ENCODE results near the gene ANKRD13C. TPM values are rescaled to one million over a fixed set of nuclear protein-coding genes. Genes with fewer than 3 reads are reported as not detected.

The ANKRD13C gene
- total RNA-seq, 1 donor from 2014 or later, result 20.9 TPM

- H3K4me1 ChIP-seq, result peaks cover 39% of the 10 kb centered on the region
- intact Hi-C loops (cut with DNase I), result no loop called here
- ATAC-seq, result peak; percentile 100
These were observed 133.0 kb downstream of the ANKRD13C start, which contains the start of gene SRSF11 for GRCh38 chr1:70221238-70222121. Gene SRSF11 (plus strand): TSS chr1:70221380. CDS start chr1:70221637, 257 bp downstream.

GRCh38 chr1:70220517-70221237, 133.8 kb downstream of the ANKRD13C start:
- peak overlapping the region; percentile 97 for H3K27ac ChIP-seq
- intact Hi-C loops (cut with DNase I), result no loop called here

More at GRCh38 chr1:70221238-70222121, 133.0 kb downstream of the ANKRD13C start, which contains the start of gene SRSF11:
- peak within 1 kb of the TSS; percentile 97 for H3K27ac ChIP-seq
- peak within 1 kb of the TSS; percentile 80 for H3K4me3 ChIP-seq
- no peaks in the 10 kb centered on the region for H3K9me3 ChIP-seq
- H3K36me3 ChIP-seq, result peaks cover 37% of the 10 kb centered on the region
- peak; percentile 99 for DNase-seq
- no peaks in the 10 kb centered on the region for H3K27me3 ChIP-seq
- no peak for TF ChIP-seq CTCF (IDR thresholded peaks at IDR 0.05)

GRCh38 chr1:70220015-70220414, 134.5 kb downstream of the ANKRD13C start:
- Histone ChIP-seq H3K27ac (no peak overlapping the region), H3K4me3 (no peak overlapping the region), H3K4me1 (peaks cover 34% of the 10 kb centered on the region), H3K9me3 (no peaks in the 10 kb centered on the region), H3K36me3 (peaks cover 33% of the 10 kb centered on the region), H3K27me3 (no peaks in the 10 kb centered on the region)
- ATAC-seq, result no peak
- TF ChIP-seq CTCF (IDR thresholded peaks at IDR 0.05), result no peak
- no peak for DNase-seq
- intact Hi-C loops (cut with DNase I), result no loop called here

More at GRCh38 chr1:70220517-70221237, 133.8 kb downstream of the ANKRD13C start:
- peaks cover 40% of the 10 kb centered on the region for H3K36me3 ChIP-seq
- TF ChIP-seq CTCF (IDR thresholded peaks at IDR 0.05), result no peak
- H3K27me3 ChIP-seq, result no peaks in the 10 kb centered on the region
- ATAC-seq (no peak), DNase-seq (no peak)
- peaks cover 36% of the 10 kb centered on the region for H3K4me1 ChIP-seq
- no peaks in the 10 kb centered on the region for H3K9me3 ChIP-seq
- H3K4me3 ChIP-seq, result peak overlapping the region; percentile 80

- no peak for TF ChIP-seq CTCF (IDR thresholded peaks at IDR 0.05)
- DNase-seq, result no peak
- intact Hi-C loops (cut with DNase I), result no loop called here
These were observed 143.0 kb downstream of the ANKRD13C start for GRCh38 chr1:70211541-70211940.

GRCh38 chr1:70210820-70211219, 143.7 kb downstream of the ANKRD13C start:
- no peak for DNase-seq
- ATAC-seq, result no peak
- Histone ChIP-seq H3K36me3 (peaks cover 27% of the 10 kb centered on the region), H3K4me3 (no peak overlapping the region), H3K4me1 (peaks cover 38% of the 10 kb centered on the region), H3K9me3 (no peaks in the 10 kb centered on the region), H3K27ac (no peak overlapping the region), H3K27me3 (no peaks in the 10 kb centered on the region)
- intact Hi-C loops (cut with DNase I), result no loop called here
- TF ChIP-seq CTCF (IDR thresholded peaks at IDR 0.05), result no peak

More at GRCh38 chr1:70211541-70211940, 143.0 kb downstream of the ANKRD13C start:
- Histone ChIP-seq H3K4me3 (no peak overlapping the region), H3K27me3 (no peaks in the 10 kb centered on the region), H3K4me1 (peaks cover 34% of the 10 kb centered on the region), H3K27ac (no peak overlapping the region), H3K36me3 (peaks cover 32% of the 10 kb centered on the region), H3K9me3 (no peaks in the 10 kb centered on the region)
- ATAC-seq, result no peak

Other genes with a start within 250 kb of the ANKRD13C start
- gene LRRC40, start 149.1 kb downstream of the ANKRD13C start, total RNA-seq, result 10.3 TPM
- 146 TPM for gene SRSF11, start 133.3 kb downstream of the ANKRD13C start, total RNA-seq
- gene CTH, start 56.5 kb upstream of the ANKRD13C start, total RNA-seq, result 3.6 TPM